CD14-positive monocyte (primary cell): ENCODE data around the gene ACTL6A. TPM values are rescaled to one million over a fixed set of nuclear protein-coding genes. Genes with fewer than 3 reads are reported as not detected.
"Not testable (repeated sequence)": the region's sequence is repeated elsewhere in the genome, so short reads cannot be mapped to it uniquely, and the experiment has no call there.

ENCODE experiments used
- DNase-seq, 3 donors: peaks; one replicate each; pipeline ENCODE4 v3.0.0-alpha.2; 2011 to 2022
- H2AFZ ChIP-seq: 2 replicates; pipeline ENCODE4 v1.6.0; 2012; ENCODE audit warnings: mild to moderate bottlenecking, low read depth, low read length, inconsistent platforms; ENCODE audit not compliant: insufficient read depth, poor library complexity, severe bottlenecking
- H3K27ac ChIP-seq, 2 donors: 1 replicate in 1 of 2; 2 replicates in 1 of 2; pipeline ENCODE4 v1.5.1; 2012 to 2013; ENCODE audit warnings: low read length in 2 of 2, control low read depth in 1 of 2, inconsistent platforms in 1 of 2, low read depth in 1 of 2, mild to moderate bottlenecking in 1 of 2
- H3K27me3 ChIP-seq, 2 donors: one replicate each; pipeline versions ENCODE4 v1.6.0 to v1.6.1; 2011 to 2013; ENCODE audit warnings: low read length in 2 of 2; ENCODE audit not compliant: control insufficient read depth in 2 of 2, insufficient read depth in 2 of 2
- H3K36me3 ChIP-seq, 2 donors: replicated peaks in 1 of 2; 1 replicate in 1 of 2; 2 replicates in 1 of 2; pipeline versions ENCODE4 v1.5.1 to v1.6.1; 2012 to 2013; ENCODE audit warnings: low read length in 2 of 2, control low read depth in 1 of 2, inconsistent platforms in 1 of 2, mild to moderate bottlenecking in 1 of 2; ENCODE audit not compliant: insufficient read depth in 2 of 2, control insufficient read depth in 1 of 2
- H3K4me1 ChIP-seq, 2 donors: 1 replicate in 1 of 2; 2 replicates in 1 of 2; pipeline versions ENCODE4 v1.5.1 to v1.6.1; 2012 to 2013; ENCODE audit warnings: low read length in 2 of 2, control low read depth in 1 of 2, inconsistent platforms in 1 of 2, mild to moderate bottlenecking in 1 of 2, moderate library complexity in 1 of 2; ENCODE audit not compliant: insufficient read depth in 2 of 2, control insufficient read depth in 1 of 2
- H3K4me2 ChIP-seq: replicated peaks from 2 replicates; pipeline ENCODE3; 2012; ENCODE audit warnings: low read length, moderate library complexity, mild to moderate bottlenecking; ENCODE audit not compliant: poor library complexity, severe bottlenecking; ENCODE audit errors: extremely low read depth
- H3K4me3 ChIP-seq, 3 experiments: fragments of 200-600 bp in 1 of 3; sonication (generic) in 1 of 3; replicated peaks in 1 of 3; 1 replicate in 2 of 3; 2 replicates in 1 of 3; pipeline ENCODE4 v1.5.1; 2011 to 2013; ENCODE audit warnings: low read length in 3 of 3, mild to moderate bottlenecking in 3 of 3, control low read depth in 2 of 3, low read depth in 2 of 3, inconsistent platforms in 1 of 3, moderate library complexity in 1 of 3
- H3K79me2 ChIP-seq: 2 replicates; pipeline ENCODE4 v1.6.0; 2012; ENCODE audit warnings: mild to moderate bottlenecking, control low read depth, inconsistent platforms, low read length, moderate library complexity; ENCODE audit not compliant: insufficient read depth
- H3K9ac ChIP-seq: 2 replicates; pipeline ENCODE4 v1.6.0; 2017; ENCODE audit warnings: low read length, mild to moderate bottlenecking; ENCODE audit not compliant: insufficient read depth, poor library complexity, severe bottlenecking
- H3K9me3 ChIP-seq, 2 donors: replicated peaks in 1 of 2; 1 replicate in 1 of 2; 2 replicates in 1 of 2; pipeline versions ENCODE4 v1.5.1 to v1.6.1; 2012 to 2013; ENCODE audit warnings: low read length in 2 of 2, control low read depth in 1 of 2; ENCODE audit not compliant: control insufficient read depth in 1 of 2, insufficient read depth in 1 of 2
- H4K20me1 ChIP-seq: 2 replicates; pipeline ENCODE4 v1.6.0; 2012; ENCODE audit warnings: mild to moderate bottlenecking, low read length, control low read depth, moderate library complexity; ENCODE audit not compliant: insufficient read depth
- H3K27ac Mint-ChIP-seq, 7 donors: one replicate each; pipeline ENCODE4 v1.8.0; 2020; ENCODE audit warnings: mild to moderate bottlenecking in 7 of 7, mixed read lengths in 7 of 7, moderate library complexity in 6 of 7, inconsistent platforms in 2 of 7
- H3K27me3 Mint-ChIP-seq, 3 donors: one replicate each; pipeline ENCODE4 v1.8.0; 2021 to 2022; ENCODE audit warnings: low read depth in 3 of 3, mild to moderate bottlenecking in 3 of 3, mixed read lengths in 3 of 3, moderate library complexity in 3 of 3, inconsistent platforms in 1 of 3
- H3K36me3 Mint-ChIP-seq, 2 donors: one replicate each; pipeline ENCODE4 v1.8.0; 2020; ENCODE audit warnings: mixed read lengths in 2 of 2, inconsistent platforms in 1 of 2, mild to moderate bottlenecking in 1 of 2
- H3K4me1 Mint-ChIP-seq: one replicate; pipeline ENCODE4 v1.8.0; 2020; ENCODE audit warnings: mild to moderate bottlenecking, mixed read lengths
- H3K4me3 Mint-ChIP-seq, 2 donors: one replicate each; pipeline ENCODE4 v1.8.0; 2020; ENCODE audit warnings: mild to moderate bottlenecking in 2 of 2, mixed read lengths in 2 of 2, moderate library complexity in 1 of 2
- H3K9me3 Mint-ChIP-seq, 7 donors: one replicate each; pipeline ENCODE4 v1.8.0; 2020 to 2022; ENCODE audit warnings: mixed read lengths in 7 of 7, mild to moderate bottlenecking in 6 of 7, moderate library complexity in 6 of 7, inconsistent platforms in 2 of 7
- CTCF ChIP-seq: fragments of 200-600 bp; IDR thresholded peaks from one replicate; pipeline ENCODE4 v1.8.0; 2022; ENCODE audit warnings: antibody characterized with exemption, mild to moderate bottlenecking
- WGBS: methylation state at CpG from one replicate; pipeline ENCODE4 v1.1.5; 2013; ENCODE audit warnings: missing lambda C conversion rate; ENCODE audit not compliant: insufficient coverage; 5-methylcytosine and 5-hydroxymethylcytosine counted together
- intact Hi-C, 2 donors: fragments of 100-400 bp; cut with micrococcal nuclease; formaldehyde crosslinking; loops; one replicate each; pipeline versions ENCODE4 v1.15.0 to v1.15.1; 2023
- polyA plus RNA-seq, 3 donors: library from polyadenylated mRNA; depleted of rRNA in 1 of 3; unstranded in 2 of 3; stranded (reverse) in 1 of 3; fragments of 300-500 nt in 2 of 3; fragments of >200 nt in 1 of 3; fragmentation: Illumina TruSeq in 2 of 3; gene quantifications; 1 replicate in 2 of 3; 2 replicates in 1 of 3; pipeline ENCODE4 v1.2.3, GENCODE V29; 2012 to 2021

Gene ACTL6A
- polyA plus RNA-seq, 3 donors: 28.2 to 37.2 (median 35.9) TPM

DNA sequence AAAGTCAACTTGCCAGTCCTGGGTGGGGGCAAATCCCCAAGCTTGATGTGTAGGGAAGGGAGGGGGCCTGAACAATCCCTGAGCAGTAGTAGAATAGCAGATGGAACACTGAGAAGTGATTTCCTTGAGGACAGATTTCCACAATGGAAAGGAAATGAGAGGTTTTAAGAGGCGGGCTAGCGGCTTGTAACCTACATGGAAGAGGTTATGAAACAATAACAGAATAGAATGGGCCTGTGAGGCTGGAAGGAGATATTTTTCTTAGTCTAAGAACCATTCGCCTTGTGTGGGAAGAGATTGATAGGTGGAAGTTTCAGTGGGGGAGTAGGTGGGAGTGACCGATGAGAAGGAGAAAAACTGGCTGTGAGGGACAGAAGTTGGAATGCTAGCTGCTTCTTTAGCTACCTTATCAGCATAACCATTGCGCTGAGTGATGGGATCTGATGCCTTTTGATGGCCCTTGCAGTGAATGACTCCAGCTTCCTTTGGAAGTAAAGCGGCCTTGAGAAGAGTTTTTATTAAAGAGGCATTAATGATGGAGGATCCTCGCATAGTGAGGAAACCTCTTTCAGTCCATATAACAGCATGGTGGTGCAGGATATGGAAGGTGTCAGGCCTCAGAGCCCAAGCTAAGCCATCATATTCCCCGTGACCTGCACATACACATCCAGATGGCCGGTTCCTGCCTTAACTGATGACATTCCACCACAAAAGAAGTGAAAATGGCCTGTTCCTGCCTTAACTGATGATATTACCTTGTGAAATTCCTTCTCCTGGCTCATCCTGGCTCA, 46.1 kb upstream of the ACTL6A start:
- not testable (repeated sequence) for H3K4me3 Mint-ChIP-seq

DNA sequence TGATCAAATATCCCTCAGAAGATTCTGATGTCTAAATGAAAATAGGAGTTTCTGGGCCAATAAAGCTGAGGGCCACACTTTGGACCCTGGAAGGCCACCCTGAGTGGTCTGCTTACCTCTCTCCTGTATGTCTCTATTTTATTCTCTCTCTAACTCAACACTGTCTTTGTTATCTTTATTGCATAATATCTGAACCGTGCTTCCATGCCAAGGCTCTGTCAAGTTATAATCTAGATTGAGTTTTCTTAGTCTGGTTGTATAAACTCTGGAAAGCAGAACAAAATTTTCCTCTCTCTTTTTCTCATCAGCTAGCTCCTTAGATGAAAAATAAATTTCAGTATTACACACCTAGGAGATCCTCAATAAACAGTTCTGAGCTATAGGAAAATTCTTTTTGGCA, 36.2 kb upstream of the ACTL6A start:
- Histone ChIP-seq H3K27me3 (no peaks in the 10 kb centered on the region), H3K9me3 (no peaks in the 10 kb centered on the region), H2AFZ (no peak overlapping the region), H3K4me2 (no peak overlapping the region), H3K4me3 (no peak overlapping the region), H3K79me2 (no peaks in the 10 kb centered on the region), H3K27ac (no peak overlapping the region), H4K20me1 (no peaks in the 10 kb centered on the region), H3K36me3 (no peaks in the 10 kb centered on the region), H3K4me1 (peaks cover 0 to 3% of the 10 kb centered on the region in 2 donors), H3K9ac (no peak overlapping the region)
- WGBS: no CpG with 5 or more reads among the region's 1 CpG
- Mint-ChIP-seq H3K36me3 (no peaks in the 10 kb centered on the region), H3K4me1 (peaks cover 8% of the 10 kb centered on the region), H3K4me3 (no peak overlapping the region), H3K9me3 (peaks cover 0 to 2% (median 0%) of the 10 kb centered on the region in 7 donors), H3K27ac (peak overlapping the region in 1 of 7 donors; percentile 2), H3K27me3 (no peaks in the 10 kb centered on the region)
- intact Hi-C loops: no loop called here
- no peak for TF ChIP-seq CTCF
- DNase-seq: no peak

More for the DNA sequence above, 46.1 kb upstream of the ACTL6A start:
- H3K4me2 ChIP-seq, H3K9ac ChIP-seq, H3K36me3 Mint-ChIP-seq, H3K79me2 ChIP-seq, DNase-seq, H3K4me1 ChIP-seq, H3K27me3 ChIP-seq, H3K9me3 ChIP-seq, H3K27ac ChIP-seq, H3K4me1 Mint-ChIP-seq, H3K27me3 Mint-ChIP-seq, H2AFZ ChIP-seq, H3K36me3 ChIP-seq, H4K20me1 ChIP-seq, H3K4me3 ChIP-seq, intact Hi-C loops: not testable (repeated sequence)
- Mint-ChIP-seq H3K9me3 (peaks cover 7 to 18% (median 11%) of the 10 kb centered on the region in 7 donors), H3K27ac (peak overlapping the region in 1 of 7 donors; percentile 3)
- 100% methylated on average over 2 of the region's 9 CpGs for WGBS
